Epithelial cell of prostate (primary cell): ENCODE results near the gene DSCAML1.

Source experiments
- DNase-seq: peaks from one replicate; pipeline ENCODE4 v3.0.0-alpha.2; 2011; ENCODE audit warnings: low read depth, low spot score
- H3K27ac ChIP-seq: fragments of 450-650 bp; 2 replicates; pipeline ENCODE4 v1.5.1; 2017; ENCODE audit warnings: mild to moderate bottlenecking

The DSCAML1 gene

DNA sequence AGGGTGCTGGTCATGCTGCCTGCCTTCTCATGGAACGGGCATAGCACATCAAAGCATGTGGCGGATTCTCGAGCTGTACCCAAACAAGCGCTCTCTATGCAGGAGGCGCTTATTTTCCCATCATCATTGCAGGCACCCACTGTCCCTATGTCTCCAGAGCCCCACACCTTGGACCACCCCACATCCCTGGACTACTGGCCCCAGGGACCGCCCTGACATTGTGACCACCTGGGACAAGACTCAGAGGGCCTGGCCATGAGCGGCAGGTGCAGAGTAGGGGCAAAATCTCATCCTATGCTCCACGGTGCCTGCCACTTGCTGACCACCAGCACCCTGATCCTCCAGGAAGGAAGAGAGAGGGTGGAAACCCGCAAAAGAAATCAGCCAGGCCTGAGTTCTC lies 170.4 kb downstream of the DSCAML1 start:
- no peak for DNase-seq
- H3K27ac ChIP-seq = no peak overlapping the region

- no peak for DNase-seq
- H3K27ac ChIP-seq = no peak overlapping the region
Observed at GRCh38 chr11:117625237-117625636, 171.8 kb downstream of the DSCAML1 start.

GRCh38 chr11:117623831-117624271 lies 173.2 kb downstream of the DSCAML1 start:
- no peak for DNase-seq
- no peak overlapping the region for H3K27ac ChIP-seq

DNA sequence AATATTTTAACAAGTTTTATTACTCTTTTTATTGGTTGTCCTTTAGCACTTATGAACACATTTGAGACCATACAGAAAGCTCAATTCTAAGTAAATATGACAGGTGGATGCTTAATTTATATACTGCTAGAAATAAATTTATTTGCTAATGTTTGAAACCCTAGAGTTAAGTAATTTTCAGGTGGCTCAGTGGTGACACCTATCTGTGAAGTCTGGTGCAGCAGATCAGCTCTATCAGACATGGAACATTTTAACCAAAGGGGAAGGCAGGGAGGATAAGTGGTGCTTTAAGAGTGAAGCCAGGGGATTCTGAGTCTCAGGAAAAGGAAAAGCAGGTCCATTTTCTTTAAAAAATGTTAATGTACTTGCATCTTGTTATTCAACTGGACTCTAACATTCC lies 175.8 kb downstream of the DSCAML1 start:
- DNase-seq = no peak
- no peak overlapping the region for H3K27ac ChIP-seq

GRCh38 chr11:117620659-117621058 lies 176.4 kb downstream of the DSCAML1 start:
- no peak overlapping the region for H3K27ac ChIP-seq
- DNase-seq = no peak

DNA sequence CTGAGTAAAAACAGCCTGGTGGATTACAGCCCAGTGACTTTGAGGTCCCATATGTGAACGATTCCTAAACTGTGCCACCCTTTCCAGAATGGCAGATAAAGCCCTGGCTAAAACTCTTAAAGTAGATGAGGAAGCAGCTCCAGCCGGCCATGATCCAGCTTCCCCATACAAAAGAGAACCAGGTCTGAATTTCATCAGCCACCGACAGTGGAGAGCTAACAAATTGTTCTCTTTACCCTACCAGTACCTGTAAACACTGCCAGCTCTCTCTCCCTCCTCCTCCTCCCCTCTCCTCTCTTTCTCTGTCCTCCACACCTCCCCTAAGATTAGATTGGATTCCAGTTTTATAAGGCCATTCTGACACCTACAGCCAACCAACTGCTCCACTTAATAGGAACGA lies 176.9 kb downstream of the DSCAML1 start:
- DNase-seq = no peak
- no peak overlapping the region for H3K27ac ChIP-seq

- no peak for DNase-seq
- H3K27ac ChIP-seq = no peak overlapping the region
Observed at GRCh38 chr11:117619661-117620060, 177.4 kb downstream of the DSCAML1 start.

DNA sequence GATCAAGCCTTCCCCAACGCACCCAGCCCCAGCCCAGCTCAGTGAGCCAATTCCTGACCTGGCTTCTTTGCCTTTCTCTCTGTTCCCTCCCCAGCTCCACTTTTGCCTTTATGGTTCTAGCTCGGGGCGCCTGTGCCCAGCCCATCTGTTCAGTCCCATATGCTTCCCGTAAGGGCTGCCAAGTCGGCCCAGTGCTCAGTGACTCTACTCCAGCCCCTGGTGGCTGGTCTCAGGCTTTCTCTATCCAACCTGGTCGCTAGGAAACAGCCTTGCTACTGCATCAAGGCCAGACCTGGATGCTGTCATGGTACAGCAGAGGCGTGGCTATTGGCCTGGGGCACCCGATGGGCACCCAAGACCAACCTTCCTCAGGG lies 178.0 kb downstream of the DSCAML1 start:
- no peak overlapping the region for H3K27ac ChIP-seq
- no peak for DNase-seq

DNA sequence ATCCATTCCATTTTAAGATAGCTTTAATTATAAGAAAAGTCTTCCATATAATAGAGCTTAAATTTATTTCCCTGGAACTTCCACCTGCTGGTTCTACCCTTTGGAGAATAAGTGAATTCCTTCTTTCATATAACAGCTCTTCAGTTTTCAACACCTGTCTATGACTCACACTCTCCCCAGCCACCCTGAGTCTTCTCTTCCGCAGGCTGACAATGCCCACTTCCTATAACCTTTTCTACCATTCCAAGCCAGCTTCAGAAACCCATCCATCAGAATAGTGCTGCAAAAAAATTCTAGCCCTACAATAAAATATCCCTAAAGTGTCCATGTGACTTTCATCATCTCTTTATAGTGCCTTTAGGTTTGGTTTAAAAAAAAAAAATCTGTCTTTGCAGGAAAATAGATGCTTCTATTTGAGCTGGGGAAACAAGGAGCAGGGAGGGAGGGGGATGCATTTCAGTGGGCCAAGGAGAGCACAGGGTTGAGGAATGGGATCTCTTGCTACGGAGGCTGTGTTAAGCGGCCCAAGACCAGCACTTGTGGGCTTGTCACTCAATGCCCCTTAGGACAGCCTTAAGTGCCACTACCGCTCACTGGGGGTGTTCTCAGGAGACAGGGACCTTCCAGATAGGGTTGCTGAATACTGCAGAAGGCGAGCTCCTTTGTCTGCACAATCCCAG lies 178.6 kb downstream of the DSCAML1 start:
- no peak overlapping the region for H3K27ac ChIP-seq
- DNase-seq = no peak

DNA sequence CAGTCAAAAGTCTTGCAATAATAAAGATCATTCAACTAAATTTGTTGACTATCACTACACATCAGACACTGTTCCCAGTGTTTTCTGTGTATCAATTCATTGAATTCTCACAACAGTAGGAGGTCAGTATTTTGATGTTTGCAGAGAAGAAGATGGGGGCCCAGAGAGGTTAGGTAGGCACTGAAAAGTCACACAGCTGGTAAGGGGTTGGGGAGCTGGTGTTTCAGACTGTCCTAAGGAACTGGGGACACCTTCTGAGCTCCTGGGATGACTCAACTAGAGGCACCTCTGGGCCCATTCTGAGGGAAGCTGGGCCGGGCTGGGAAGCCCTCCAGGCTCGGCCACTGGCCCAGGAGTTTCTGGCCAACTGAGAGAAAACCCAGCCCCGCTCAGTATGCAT lies 180.0 kb downstream of the DSCAML1 start:
- no peak overlapping the region for H3K27ac ChIP-seq
- no peak for DNase-seq

DNA sequence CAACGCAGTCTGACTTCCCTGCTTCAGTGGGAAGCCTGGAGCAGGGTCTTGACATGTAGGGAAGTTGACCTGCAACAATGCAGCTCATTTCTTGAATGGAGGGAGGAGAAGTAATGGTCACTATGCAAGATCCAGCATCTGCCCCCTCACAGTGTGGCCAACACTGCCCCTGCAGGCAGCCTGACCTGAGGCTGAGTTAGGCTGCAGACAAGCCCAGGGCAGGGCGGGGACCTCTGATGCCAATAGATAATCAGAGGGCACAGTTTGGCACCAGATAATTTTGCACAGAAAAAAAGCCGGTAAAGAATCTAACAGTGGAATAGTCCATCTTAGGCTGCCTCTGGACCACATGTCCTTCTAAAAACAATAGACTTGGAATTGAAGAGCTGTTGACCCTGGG lies 182.3 kb downstream of the DSCAML1 start:
- no peak overlapping the region for H3K27ac ChIP-seq
- no peak for DNase-seq

- no peak for DNase-seq
- no peak overlapping the region for H3K27ac ChIP-seq
Observed at GRCh38 chr11:117613521-117613920, 183.5 kb downstream of the DSCAML1 start.

- no peak for DNase-seq
- H3K27ac ChIP-seq = no peak overlapping the region
Observed at GRCh38 chr11:117612177-117612576, 184.8 kb downstream of the DSCAML1 start.

DNA sequence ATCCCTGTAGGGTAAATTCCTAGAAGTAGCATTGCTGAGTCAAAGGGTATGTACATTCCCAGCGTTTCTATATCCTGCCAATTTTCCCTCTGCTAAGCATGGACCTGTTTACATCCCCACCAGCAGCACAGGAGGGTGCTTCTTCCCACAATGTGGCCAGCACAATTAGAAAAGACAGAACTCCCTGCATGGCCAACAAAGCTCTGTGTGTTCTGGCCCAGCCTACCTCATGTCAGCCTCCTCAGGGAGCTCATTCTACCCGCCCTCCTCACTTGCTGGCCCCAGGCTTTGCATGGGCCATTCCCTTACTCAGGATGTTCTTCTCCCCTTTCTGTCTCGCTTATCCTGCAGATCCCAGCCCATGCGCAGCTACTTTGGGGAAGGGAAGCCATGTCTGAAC lies 186.1 kb downstream of the DSCAML1 start:
- H3K27ac ChIP-seq = no peak overlapping the region
- DNase-seq = no peak

- H3K27ac ChIP-seq = no peak overlapping the region
- DNase-seq = no peak
Observed at GRCh38 chr11:117610045-117610444, 187.0 kb downstream of the DSCAML1 start.

DNA sequence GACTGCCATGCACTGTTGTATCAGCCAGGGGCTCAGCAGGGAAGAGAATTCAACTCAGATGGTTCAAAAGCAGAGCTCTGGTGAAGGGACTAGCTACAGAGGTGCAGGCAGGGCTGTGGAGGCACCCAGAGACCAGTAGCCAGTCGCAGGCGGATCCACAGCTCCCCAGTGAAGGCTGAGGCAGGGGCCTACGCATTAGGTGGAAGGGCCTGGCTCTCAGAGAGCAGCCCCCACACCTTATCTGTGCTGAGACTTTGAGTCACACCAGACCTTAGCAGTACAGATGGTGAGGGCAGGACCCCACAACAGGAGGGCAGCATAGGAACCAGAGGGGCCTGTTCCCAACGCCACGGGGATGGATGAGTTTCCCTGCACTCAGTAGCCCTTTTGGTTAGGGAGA lies 189.6 kb downstream of the DSCAML1 start:
- no peak overlapping the region for H3K27ac ChIP-seq
- DNase-seq = no peak

GRCh38 chr11:117606790-117607189 lies 190.2 kb downstream of the DSCAML1 start:
- DNase-seq = no peak
- H3K27ac ChIP-seq = no peak overlapping the region

GRCh38 chr11:117606211-117606610 lies 190.8 kb downstream of the DSCAML1 start:
- no peak for DNase-seq
- H3K27ac ChIP-seq = no peak overlapping the region

GRCh38 chr11:117605331-117605730 lies 191.7 kb downstream of the DSCAML1 start:
- H3K27ac ChIP-seq = no peak overlapping the region
- DNase-seq = no peak

DNA sequence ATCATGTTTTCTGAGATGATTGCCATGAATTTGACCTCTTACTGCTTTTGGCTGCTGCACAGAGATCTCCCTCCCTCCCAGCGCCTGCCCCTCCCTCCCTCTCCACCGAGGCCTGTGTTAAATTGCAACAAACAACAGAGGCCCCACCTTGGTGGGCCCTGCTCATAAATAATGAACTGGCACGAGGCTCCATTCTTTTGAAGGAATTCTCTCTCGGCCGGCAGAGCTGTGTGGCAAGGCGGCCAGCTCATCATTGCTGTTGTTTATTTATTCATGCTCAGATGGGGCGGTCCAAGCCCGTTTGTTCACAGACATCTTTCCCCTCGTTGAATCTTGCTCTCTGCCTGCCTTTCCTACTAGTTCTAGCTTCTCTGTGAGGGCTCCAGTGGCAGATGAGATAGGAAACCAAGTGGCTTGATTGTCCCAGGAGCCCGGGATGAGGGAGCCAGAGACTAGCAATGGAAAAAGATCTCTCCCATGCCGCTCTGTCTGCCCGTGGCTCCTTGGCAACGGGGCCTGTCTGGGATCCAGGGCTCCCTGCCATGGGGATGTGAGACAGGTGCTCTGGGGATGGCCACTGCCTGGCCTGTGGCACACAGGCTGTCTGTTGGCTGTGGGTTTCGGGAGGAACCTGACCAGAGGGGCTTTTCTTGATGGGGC lies 192.6 kb downstream of the DSCAML1 start:
- no peak for DNase-seq
- H3K27ac ChIP-seq = no peak overlapping the region

GRCh38 chr11:117603932-117604331 lies 193.1 kb downstream of the DSCAML1 start:
- H3K27ac ChIP-seq = no peak overlapping the region
- DNase-seq = no peak
